Activated CD4-positive, alpha-beta T cell treated with anti-CD3 and anti-CD28 coated beads, Interleukin-2, amount 50 U/mL, for 48 hours (primary cell): Measurements from ENCODE around the gene KRTAP4-16.
"Not testable (repeated sequence)": the region's sequence is repeated elsewhere in the genome, so short reads cannot be mapped to it uniquely, and the experiment has no call there.

Source experiments
- DNase-seq, 2 experiments: peaks; one replicate each; pipeline ENCODE4 v3.0.0-alpha.2; 2020

Gene KRTAP4-16

GRCh38 chr17:41118721-41119120 is 16.7 kb upstream of the KRTAP4-16 start:
- DNase-seq = no peak

- not testable (repeated sequence) for DNase-seq
These were observed 15.9 kb upstream of the KRTAP4-16 start, which contains the start of gene KRTAP4-11 for GRCh38 chr17:41117846-41118386. KRTAP4-11 (minus strand) TSS chr17:41118373; CDS start chr17:41118315, 58 bp downstream.

GRCh38 chr17:41116297-41116696 is 14.3 kb upstream of the KRTAP4-16 start:
- no peak for DNase-seq

GRCh38 chr17:41111151-41111885 is 9.3 kb upstream of the KRTAP4-16 start:
- DNase-seq = no peak

- DNase-seq = not testable (repeated sequence)
These were observed 6.8 kb upstream of the KRTAP4-16 start for GRCh38 chr17:41108728-41109386.

GRCh38 chr17:41107941-41108450 is 6.0 kb upstream of the KRTAP4-16 start:
- no peak for DNase-seq

- DNase-seq = not testable (repeated sequence)
These were observed 3.3 kb upstream of the KRTAP4-16 start, which contains the start of gene KRTAP4-9 for GRCh38 chr17:41105347-41105746. KRTAP4-9 (plus strand) TSS chr17:41105389; CDS start chr17:41105389, 0 bp downstream.

- not testable (repeated sequence) for DNase-seq
These were observed 2.5 kb upstream of the KRTAP4-16 start for GRCh38 chr17:41104386-41105038.

- no peak for DNase-seq
These were observed 1.9 kb upstream of the KRTAP4-16 start for GRCh38 chr17:41103896-41104295.

GRCh38 chr17:41099682-41100480 is 2.1 kb downstream of the KRTAP4-16 start:
- not testable (repeated sequence) for DNase-seq

- no peak for DNase-seq
These were observed 3.5 kb downstream of the KRTAP4-16 start for GRCh38 chr17:41098481-41098880.

- DNase-seq = no peak
These were observed 4.0 kb downstream of the KRTAP4-16 start, which contains the start of gene KRTAP4-8 for GRCh38 chr17:41098042-41098441. KRTAP4-8 (minus strand) TSS chr17:41098142; CDS start chr17:41098084, 58 bp downstream.

GRCh38 chr17:41096055-41096454 is 6.0 kb downstream of the KRTAP4-16 start:
- DNase-seq = no peak

- not testable (repeated sequence) for DNase-seq
These were observed 13.2 kb downstream of the KRTAP4-16 start for GRCh38 chr17:41088760-41089352.

- not testable (repeated sequence) for DNase-seq
These were observed 17.7 kb downstream of the KRTAP4-16 start, which contains the start of gene KRTAP4-7 for GRCh38 chr17:41084100-41084856. KRTAP4-7 (plus strand) TSS chr17:41084150; CDS start chr17:41084207, 57 bp downstream.

GRCh38 chr17:41083427-41083826 is 18.6 kb downstream of the KRTAP4-16 start:
- DNase-seq = not testable (repeated sequence)

- no peak for DNase-seq
These were observed 19.4 kb downstream of the KRTAP4-16 start for GRCh38 chr17:41082626-41083025.

GRCh38 chr17:41076788-41077187 is 25.2 kb downstream of the KRTAP4-16 start:
- DNase-seq = no peak

GRCh38 chr17:41073676-41074075 is 28.3 kb downstream of the KRTAP4-16 start:
- no peak for DNase-seq

GRCh38 chr17:41071606-41072360 is 30.2 kb downstream of the KRTAP4-16 start:
- DNase-seq = no peak
